Liver (tissue), 9 donors: ENCODE results near the gene LAMA1. TPM values are rescaled to one million over a fixed set of nuclear protein-coding genes. Genes with fewer than 3 reads are reported as not detected.

ENCODE experiments used
- DNase-seq: peaks from one replicate; pipeline ENCODE4 v3.0.0-alpha.2; 2017; ENCODE audit warnings: low spot score
- H3K27ac ChIP-seq, 2 donors: one replicate each; pipeline ENCODE4 v1.7.0; 2013; ENCODE audit warnings: inconsistent platforms in 2 of 2, low read length in 2 of 2, control low read depth in 1 of 2, low read depth in 1 of 2, mild to moderate bottlenecking in 1 of 2
- H3K27me3 ChIP-seq, 4 donors: one replicate each; pipeline versions ENCODE4 v1.6.1 to v1.7.0; 2013; ENCODE audit warnings: low read length in 3 of 4, inconsistent platforms in 1 of 4, mild to moderate bottlenecking in 1 of 4, moderate library complexity in 1 of 4; ENCODE audit not compliant: control insufficient read depth in 4 of 4, insufficient read depth in 4 of 4
- H3K36me3 ChIP-seq, 4 donors: one replicate each; pipeline versions ENCODE4 v1.6.1 to v1.7.0; 2013; ENCODE audit warnings: low read length in 3 of 4, mild to moderate bottlenecking in 3 of 4, low read depth in 1 of 4, moderate library complexity in 1 of 4; ENCODE audit not compliant: control insufficient read depth in 4 of 4, insufficient read depth in 3 of 4
- H3K4me1 ChIP-seq, 4 donors: one replicate each; pipeline versions ENCODE4 v1.6.1 to v1.7.0; 2013; ENCODE audit warnings: low read length in 3 of 4, mild to moderate bottlenecking in 3 of 4, moderate library complexity in 1 of 4; ENCODE audit not compliant: control insufficient read depth in 4 of 4, insufficient read depth in 4 of 4
- H3K4me3 ChIP-seq, 3 donors: one replicate each; pipeline versions ENCODE4 v1.6.1 to v1.7.0; 2013; ENCODE audit warnings: low read length in 3 of 3, control low read depth in 1 of 3, low read depth in 1 of 3, mild to moderate bottlenecking in 1 of 3
- H3K9ac ChIP-seq, 2 donors: one replicate each; pipeline ENCODE4 v1.7.0; 2013; ENCODE audit warnings: low read length in 2 of 2, mild to moderate bottlenecking in 2 of 2, moderate library complexity in 2 of 2, control low read depth in 1 of 2, low read depth in 1 of 2
- H3K9me3 ChIP-seq, 4 donors: one replicate each; pipeline versions ENCODE4 v1.6.1 to v1.7.0; 2013; ENCODE audit warnings: low read length in 3 of 4; ENCODE audit not compliant: control insufficient read depth in 4 of 4
- ATF3 ChIP-seq: IDR thresholded peaks from 2 replicates; pipeline ENCODE4 v1.6.1; 2016; ENCODE audit warnings: antibody characterized with exemption
- CTCF ChIP-seq: fragments of 150-350 bp; IDR thresholded peaks from 2 replicates; pipeline ENCODE4 v1.5.1; 2017; ENCODE audit warnings: improper control_type of control experiment, low read depth, low read length; ENCODE audit not compliant: missing input control
- EGR1 ChIP-seq, 2 donors: IDR thresholded peaks; 2 replicates each; pipeline ENCODE4 v1.6.1; 2016 to 2018; ENCODE audit warnings: antibody characterized with exemption in 2 of 2, low read depth in 2 of 2
- FOXA1 ChIP-seq: IDR thresholded peaks from 2 replicates; pipeline ENCODE4 v1.6.1; 2016; ENCODE audit warnings: antibody characterized with exemption
- FOXA2 ChIP-seq: IDR thresholded peaks from 2 replicates; pipeline ENCODE4 v1.6.1; 2016; ENCODE audit warnings: antibody characterized with exemption
- GABPA ChIP-seq, 2 donors: IDR thresholded peaks in 1 of 2; conservative IDR thresholded peaks in 1 of 2; 2 replicates each; pipeline ENCODE4 v1.6.1; 2016; ENCODE audit warnings: antibody characterized with exemption in 2 of 2, mild to moderate bottlenecking in 1 of 2, moderate library complexity in 1 of 2
- HNF4A ChIP-seq, 2 donors: conservative IDR thresholded peaks; 2 replicates each; pipeline ENCODE4 v1.6.1; 2016; ENCODE audit warnings: antibody characterized with exemption in 2 of 2, mild to moderate bottlenecking in 2 of 2
- HNF4G ChIP-seq: IDR thresholded peaks from 2 replicates; pipeline ENCODE4 v1.6.1; 2016; ENCODE audit warnings: antibody characterized with exemption
- JUND ChIP-seq, 2 donors: IDR thresholded peaks; 2 replicates each; pipeline ENCODE4 v1.6.1; 2016; ENCODE audit warnings: antibody characterized with exemption in 2 of 2
- MAX ChIP-seq: IDR thresholded peaks from 2 replicates; pipeline ENCODE4 v1.6.1; 2016; ENCODE audit warnings: antibody characterized with exemption
- NR2F2 ChIP-seq: IDR thresholded peaks from 2 replicates; pipeline ENCODE4 v1.6.1; 2016; ENCODE audit warnings: antibody characterized with exemption
- RAD21 ChIP-seq, 2 donors: IDR thresholded peaks; 2 replicates each; pipeline ENCODE4 v1.6.1; 2016; ENCODE audit warnings: antibody characterized with exemption in 2 of 2, mild to moderate bottlenecking in 2 of 2
- REST ChIP-seq: IDR thresholded peaks from 2 replicates; pipeline ENCODE4 v1.6.1; 2016; ENCODE audit warnings: antibody characterized with exemption, mild to moderate bottlenecking
- RXRA ChIP-seq, 2 donors: IDR thresholded peaks; 2 replicates each; pipeline ENCODE4 v1.6.1; 2017 to 2018; ENCODE audit warnings: antibody characterized with exemption in 2 of 2, mild to moderate bottlenecking in 1 of 2
- SP1 ChIP-seq: IDR thresholded peaks from 2 replicates; pipeline ENCODE4 v1.6.1; 2018; ENCODE audit warnings: antibody characterized with exemption, mild to moderate bottlenecking
- TAF1 ChIP-seq: conservative IDR thresholded peaks from 2 replicates; pipeline ENCODE4 v1.6.1; 2016; ENCODE audit warnings: antibody characterized with exemption, mild to moderate bottlenecking
- YY1 ChIP-seq: IDR thresholded peaks from 2 replicates; pipeline ENCODE4 v1.6.1; 2016; ENCODE audit warnings: antibody characterized with exemption, mild to moderate bottlenecking
- ZBTB33 ChIP-seq: IDR thresholded peaks from 2 replicates; pipeline ENCODE4 v1.6.1; 2016; ENCODE audit warnings: antibody characterized with exemption
- polyA plus RNA-seq, 2 donors: library from polyadenylated mRNA; stranded (reverse) in 1 of 2; unstranded in 1 of 2; fragments of 200-250 nt in 1 of 2; fragments of >200 nt in 1 of 2; fragmentation: Nextera tagmentation in 1 of 2; extraction: Ambion mirVana in 1 of 2; gene quantifications; one replicate each; pipeline versions ENCODE4 v1.2.1 to v1.2.3, GENCODE V29; 2013 to 2015
- total RNA-seq, 2 donors: library from RNA; depleted of rRNA; stranded (reverse); fragments of >200 nt; gene quantifications; one replicate each; pipeline ENCODE4 v1.2.3, GENCODE V29; 2014
- donor health status: healthy.
- donor health status: healthy.
- donor health status: healthy.
- donor health status: healthy.
- donor health status: healthy.

The LAMA1 gene
- total and polyA plus RNA-seq, 4 donors: 0.05 to 0.67 (median 0.43) TPM

- no peaks in the 10 kb centered on the region for H3K36me3 ChIP-seq
- no peaks in the 10 kb centered on the region for H3K4me1 ChIP-seq
- no peak overlapping the region for H3K9ac ChIP-seq
- TF ChIP-seq EGR1 (IDR thresholded peaks at IDR 0.05; ENCODE audit: low read depth in 2 of 2) (no peak), GABPA (IDR thresholded peaks at IDR 0.05 in 1 of 2, conservative IDR thresholded peaks at IDR 0.05 in 1 of 2) (no peak), ZBTB33 (no peak), REST (no peak), RXRA (IDR thresholded peaks at IDR 0.05) (no peak), HNF4G (no peak), YY1 (no peak), TAF1 (no peak), SP1 (no peak), CTCF (no peak), RAD21 (IDR thresholded peaks at IDR 0.05) (no peak), ATF3 (no peak), NR2F2 (no peak), FOXA1 (no peak), JUND (IDR thresholded peaks at IDR 0.05) (no peak), FOXA2 (no peak), HNF4A (conservative IDR thresholded peaks at IDR 0.05) (no peak), MAX (no peak)
- H3K9me3 ChIP-seq: no peaks in the 10 kb centered on the region
- no peak overlapping the region for H3K4me3 ChIP-seq
- DNase-seq: no peak
- H3K27me3 ChIP-seq: no peaks in the 10 kb centered on the region
- H3K27ac ChIP-seq: no peak overlapping the region
Measured at GRCh38 chr18:6921571-6921970, 196.0 kb downstream of the LAMA1 start.
